NCI-H510A treated with DMSO at 0.1 percent for 48 hours (cell line): ENCODE measurements around the gene PBOV1.
A peak's percentile ranks its signal among the peaks of the same experiment; 100 is the strongest.

Experiments
- DNase-seq: peaks from one replicate; lab custom pipeline; 2025; lab: John Stamatoyannopoulos, UW

Gene PBOV1

DNA sequence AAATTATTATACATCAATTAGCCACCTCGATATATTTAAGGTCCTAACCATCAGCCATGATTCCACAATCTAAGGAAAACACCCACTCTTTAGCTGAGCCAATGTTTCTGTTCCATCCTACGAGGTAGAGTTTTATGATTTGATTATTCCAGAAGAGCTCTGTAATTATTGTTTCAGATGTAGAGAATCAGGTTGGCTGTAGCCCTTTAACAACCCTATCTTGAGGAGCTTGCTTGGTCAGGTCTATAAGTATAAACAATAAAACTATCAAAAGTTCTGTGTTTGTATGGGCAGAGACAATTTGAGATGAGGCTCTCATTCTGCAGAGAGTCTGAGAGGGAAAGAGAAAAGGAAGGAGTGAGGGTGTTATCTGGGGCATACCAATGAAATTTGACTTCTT, at the start of gene PBOV1:
PBOV1 (minus strand) TSS at position 43 of the 400 bp plus-strand sequence. CDS start 96 bp downstream, outside the sequence.
- DNase-seq, result no peak

DNA sequence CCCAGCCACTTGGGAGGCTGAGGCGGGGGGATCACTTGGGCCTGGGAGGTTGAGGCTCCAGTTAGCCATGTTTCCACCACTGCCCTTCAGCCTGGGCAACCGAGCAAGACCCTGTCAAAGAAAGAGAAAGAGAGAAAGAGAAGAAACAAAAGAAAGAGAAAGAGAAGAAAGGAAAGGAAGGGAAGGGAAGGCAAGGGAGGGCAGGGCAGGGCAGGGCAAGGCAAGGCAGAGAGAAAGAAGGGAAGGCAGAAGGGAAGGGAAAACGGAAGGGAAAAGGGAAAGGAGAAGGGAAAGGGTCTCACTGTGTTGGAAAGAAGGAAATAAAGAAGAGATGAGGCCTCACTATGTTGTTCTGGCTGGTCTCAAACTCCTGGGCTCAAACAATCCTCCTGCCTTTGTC, 47.8 kb upstream of the PBOV1 start:
- no peak for DNase-seq

DNA sequence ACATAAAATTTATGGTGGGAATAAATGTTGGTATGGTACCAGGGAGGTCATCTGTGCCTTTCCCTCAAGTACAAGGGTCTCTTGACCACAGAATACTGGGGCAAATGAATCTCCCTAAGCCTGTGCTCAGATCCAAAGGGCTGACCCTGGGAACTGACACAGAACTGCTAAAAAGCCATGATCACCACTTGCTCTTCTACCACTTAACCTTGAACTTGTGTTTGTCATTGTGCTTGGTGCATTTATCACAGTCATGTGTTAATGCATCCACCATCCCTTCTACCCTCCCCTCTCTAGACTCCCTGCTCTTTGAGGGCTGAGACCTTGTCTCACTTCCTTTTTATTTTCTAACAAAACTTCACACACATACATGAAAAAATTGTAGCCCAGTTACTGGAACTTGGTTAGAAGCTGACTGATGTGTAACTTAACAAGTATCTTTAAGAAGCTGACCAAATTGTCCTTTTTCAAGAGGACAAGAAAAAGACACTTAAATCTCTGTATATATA, 46.1 kb upstream of the PBOV1 start:
- no peak for DNase-seq

DNA sequence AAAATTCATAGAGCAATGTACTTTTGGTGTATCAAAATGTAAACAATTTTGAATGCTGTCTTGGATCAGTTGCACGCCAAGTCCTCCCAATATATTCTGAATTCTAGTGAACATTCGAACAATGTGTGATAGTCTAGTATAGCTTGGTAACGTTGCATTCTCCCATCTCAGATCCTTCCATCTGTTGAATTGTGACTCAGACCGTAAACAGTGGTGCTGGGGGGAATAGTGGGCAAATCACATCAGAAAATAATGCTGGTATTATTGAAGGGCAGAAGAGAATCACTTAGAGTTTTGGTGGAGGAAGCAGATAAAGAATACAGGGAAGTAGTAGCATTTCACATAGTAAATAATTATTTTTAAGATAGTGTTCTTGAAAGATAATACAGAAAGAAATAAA, 45.7 kb upstream of the PBOV1 start:
- DNase-seq, result no peak

DNA sequence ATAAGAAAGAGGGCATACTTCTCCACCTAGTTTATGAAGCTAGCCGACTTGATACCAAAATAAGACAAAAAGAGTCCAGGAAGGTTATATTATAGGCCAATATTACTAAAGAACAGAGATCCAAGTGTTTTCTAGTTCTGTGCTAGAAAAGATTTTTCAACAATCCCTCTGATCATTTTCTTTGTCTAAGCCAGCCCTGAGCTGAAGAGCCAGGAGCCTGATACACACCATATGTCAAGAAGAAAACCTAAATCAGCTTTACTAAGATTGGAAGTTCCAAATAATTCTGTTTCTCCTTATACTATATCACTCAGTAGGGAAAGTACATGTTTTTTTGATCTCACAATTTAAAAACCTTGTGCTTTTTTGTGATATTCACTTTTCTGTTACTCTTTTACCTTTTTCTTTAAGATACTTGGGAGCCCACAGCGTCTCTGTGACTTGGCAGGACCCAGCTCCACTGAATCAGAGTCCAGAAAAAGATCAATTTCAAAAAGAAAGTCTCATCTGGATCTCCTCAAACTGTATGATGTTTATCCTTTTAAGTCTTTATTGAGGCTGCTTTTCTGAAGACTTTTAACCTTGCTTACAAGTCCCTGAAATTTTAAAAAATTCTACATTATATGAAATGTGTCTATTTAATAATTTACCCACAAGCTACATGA, 43.0 kb upstream of the PBOV1 start:
- DNase-seq, result no peak

DNA sequence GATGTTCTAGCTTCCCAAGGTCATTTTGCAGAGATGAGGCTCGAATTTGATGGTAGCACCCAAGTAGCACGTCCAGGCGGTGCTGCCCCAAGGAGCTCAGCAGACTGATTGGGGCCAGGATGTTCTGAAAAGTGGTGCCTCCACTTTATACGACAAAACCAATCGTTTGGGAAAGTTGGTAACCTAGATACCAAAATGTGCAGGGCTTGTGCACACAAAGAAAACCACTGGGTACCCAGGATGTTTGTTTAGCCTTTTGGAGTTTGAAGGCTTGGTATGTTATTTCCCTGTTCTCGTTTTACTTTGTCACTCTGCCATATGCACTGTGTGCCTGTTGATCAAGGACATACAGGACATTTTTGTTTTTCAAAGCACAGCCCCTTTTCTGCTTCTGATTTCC, 40.7 kb upstream of the PBOV1 start:
- DNase-seq, result peak; percentile 25

DNA sequence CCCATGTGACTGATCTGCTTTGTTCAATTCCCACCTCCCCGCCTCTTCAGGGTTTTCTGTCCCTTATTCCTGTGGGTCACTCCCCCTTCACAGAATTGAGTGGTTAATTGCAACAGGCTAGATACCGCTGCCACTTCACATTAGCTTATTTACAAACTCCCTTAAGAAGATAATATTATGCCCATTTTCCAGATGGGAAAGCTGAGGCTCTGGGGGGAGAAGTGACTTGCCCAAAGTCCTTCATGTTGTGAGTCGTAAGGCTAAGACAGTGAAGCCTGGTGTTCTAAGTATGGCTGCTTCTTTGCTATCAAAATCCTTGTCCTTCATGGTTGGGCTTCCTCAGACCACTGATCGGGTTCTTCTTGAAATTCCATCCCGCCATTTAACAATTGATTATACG, 39.9 kb upstream of the PBOV1 start:
- DNase-seq, result no peak

DNA sequence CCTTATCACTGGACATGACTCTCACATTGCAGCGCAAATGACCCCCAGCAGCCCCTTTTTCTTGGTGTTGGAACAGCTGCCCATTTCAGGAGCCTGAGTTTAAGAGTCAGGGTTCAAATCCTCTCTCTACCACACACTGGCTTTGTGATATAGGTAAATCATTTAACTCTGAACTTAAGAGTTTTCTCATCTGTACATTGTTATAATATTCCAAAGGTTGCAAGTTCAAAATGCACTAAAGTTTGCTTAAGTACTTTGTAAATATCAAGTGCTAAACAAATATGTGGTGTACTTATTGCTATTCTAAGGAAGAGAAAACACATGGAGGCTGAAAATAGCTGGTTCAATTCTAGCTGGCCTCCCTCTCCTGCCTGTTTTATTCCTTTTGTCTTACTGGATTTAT, 39.3 kb upstream of the PBOV1 start:
- no peak for DNase-seq

DNA sequence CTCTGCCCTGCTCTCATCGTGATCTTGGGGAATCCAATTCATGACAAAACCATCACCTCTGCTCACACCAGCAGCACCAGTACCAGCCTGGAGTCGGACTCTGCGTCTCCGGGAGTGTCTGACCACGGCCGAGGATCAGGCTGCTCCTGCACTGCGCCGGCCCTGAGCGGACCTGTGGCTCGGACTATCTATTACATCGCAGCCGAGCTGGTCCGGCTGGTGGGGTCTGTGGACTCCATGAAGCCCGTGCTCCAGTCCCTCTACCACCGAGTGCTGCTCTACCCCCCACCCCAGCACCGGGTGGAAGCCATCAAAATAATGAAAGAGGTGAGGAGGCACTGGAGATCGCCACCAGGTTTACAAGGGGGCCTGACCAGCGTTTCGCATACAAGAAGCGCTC, 37.2 kb upstream of the PBOV1 start:
- no peak for DNase-seq

DNA sequence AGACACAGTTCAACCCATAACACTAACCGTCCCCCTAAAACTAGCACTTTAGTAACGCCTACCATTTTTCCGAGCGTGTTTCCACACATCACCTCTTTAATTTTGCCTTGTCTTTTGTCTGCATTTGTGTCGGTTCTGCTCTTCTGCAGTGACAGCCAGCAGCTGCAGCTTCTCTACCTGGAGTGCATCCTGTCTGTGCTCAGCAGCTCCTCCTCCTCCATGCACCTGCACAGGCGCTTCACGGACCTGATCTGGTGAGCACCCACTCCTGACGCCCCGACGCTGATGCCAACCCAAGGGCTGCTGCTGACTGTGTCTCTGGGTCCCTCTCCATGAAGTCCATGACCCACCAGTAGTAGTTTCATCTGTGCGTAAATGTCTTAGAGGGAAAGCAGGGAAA, 35.4 kb upstream of the PBOV1 start:
- DNase-seq, result peak; percentile 45

DNA sequence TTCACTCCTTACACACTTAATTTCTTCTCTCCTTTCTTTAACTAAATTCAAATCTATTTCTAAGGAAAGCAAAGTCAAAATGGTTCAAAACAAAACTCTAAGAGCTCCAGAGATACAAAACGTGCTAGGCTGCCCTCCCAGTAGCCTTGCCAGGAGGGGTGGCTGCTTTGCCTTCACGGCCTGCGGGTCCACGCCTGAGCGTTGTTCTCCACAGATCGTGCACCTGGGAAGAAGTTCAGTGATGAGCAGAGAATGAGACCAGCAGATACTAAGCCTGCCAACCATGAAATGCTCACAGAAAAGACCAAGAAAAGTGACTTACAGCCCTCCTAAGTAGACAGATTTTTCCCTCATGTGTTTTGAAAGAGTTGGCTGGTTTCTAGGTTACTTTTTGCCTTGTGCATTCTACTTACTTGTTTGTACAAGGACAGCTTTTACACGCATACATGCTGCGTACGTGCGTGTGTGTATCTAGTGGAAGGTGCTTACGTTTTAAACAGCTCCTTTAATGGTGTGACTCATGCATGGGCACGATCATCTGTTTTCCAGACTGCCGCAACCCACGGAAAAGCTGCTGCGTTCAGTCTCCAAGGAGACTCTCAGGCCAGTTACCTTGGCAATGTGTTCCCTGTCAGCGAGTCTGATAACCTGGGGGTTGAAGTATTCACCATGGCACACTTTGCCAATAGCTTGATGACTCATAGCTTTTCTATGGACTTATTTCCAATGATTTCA, 32.4 kb upstream of the PBOV1 start:
- DNase-seq, result no peak

DNA sequence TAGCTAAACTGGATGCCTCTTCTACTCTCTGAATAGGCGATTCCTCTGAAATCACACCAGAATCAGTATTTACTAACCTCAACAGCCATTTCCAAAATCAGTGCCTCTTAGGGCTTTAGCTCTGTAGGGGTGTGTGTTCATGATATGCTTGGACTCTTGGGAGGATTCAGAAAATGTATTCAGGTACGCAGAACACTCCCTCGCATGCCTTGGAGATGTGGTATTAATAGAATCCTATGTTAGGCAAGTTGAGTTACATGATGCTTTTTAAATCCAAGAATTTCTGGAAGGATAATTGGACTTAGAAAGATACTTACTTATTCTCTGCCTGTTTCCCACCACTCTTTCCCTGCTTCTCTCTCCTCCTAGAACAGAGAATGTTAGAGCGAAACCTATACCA, 31.8 kb upstream of the PBOV1 start:
- DNase-seq, result no peak

DNA sequence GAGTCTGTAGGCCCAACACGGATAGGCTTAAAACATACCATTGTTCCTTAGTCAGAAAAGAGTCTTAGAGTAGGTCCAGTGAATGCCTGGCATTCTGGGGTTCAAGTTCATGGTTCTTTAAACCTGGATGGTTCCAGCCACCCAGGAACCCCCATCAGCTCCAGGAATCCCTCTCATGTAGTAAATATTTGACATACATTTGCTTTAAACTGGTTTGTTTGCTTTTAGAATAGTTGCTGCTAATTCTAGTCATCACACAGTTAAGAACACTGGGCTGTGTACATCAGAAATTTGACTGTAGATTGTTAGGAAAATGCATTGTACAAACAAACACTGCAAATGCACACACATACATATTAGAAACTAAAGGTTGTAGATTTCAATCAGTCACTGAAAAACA, 30.6 kb upstream of the PBOV1 start:
- DNase-seq, result no peak

DNA sequence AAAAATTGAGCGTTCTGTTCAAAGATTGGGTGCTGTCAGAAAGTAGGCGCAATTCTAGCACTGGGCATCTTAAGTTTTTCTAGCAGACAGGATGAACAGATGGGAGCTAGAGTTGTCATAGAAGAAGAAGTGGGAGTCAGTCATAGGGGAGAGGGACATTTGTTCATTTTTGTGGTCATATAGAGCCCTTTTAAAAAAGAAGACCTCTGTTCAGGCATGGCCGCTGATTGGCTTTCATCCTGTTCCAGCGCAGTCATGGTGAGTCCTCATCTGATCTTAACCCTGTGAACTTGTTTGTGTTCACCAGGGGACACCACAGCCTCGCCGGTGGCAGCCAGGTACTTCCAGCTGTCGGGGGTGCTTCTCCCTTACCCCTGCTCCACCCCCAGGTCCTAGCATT, 29.7 kb upstream of the PBOV1 start:
- DNase-seq, result no peak

DNA sequence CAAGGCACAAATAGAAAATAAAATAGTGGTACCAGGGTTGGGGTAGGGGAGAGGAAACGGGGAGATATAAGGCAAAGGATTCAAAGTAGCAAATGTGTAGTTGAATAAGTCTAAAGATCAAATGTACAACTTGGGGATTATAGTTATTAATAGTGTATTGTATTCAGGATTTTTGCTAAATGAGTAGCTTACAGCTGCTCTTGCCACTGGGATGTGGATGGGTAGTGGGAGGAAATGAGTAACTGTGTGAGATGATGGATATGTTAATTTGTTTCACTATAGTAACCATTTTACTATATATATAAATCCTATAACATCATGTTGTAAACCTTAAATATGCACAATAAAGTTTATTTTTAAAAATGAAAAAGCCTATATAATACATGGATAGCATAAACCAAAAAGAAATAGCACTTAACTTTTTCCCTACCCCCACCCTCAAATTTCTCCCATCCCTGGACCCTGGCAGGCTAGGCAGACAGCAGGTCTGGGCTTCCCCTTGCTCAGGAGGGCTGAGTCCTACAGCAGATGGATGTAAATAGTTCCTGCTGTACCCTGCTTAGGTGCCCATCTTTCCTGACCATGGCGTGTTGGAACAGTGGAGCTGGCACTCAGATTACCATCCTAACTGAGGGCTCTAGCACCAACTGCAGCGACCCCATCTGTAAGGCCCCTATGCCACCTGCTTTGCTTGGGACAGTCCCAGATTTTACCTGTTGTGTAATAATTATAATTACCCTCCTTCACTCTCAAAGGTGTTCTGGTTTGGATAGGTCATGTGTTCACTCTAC, 28.6 kb upstream of the PBOV1 start:
- DNase-seq, result no peak

DNA sequence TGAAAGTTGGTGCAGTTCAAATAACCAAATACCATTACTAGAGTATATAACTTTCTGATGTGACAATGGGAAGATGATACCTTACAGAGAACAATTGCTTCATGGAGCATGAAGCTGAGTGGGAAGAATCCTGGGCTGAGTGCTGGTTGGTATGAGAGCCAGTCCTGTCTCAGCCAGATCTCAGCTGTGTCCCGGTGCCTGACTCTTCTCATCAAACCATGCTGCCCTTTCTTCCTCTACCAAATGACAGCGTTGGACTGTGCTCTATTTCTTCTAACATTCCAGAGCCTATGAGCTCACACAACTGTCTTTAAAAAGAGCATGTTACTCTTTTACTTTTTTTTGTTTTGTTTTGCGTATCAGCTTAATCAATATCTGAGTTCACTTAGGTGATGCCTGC, 27.5 kb upstream of the PBOV1 start:
- DNase-seq, result no peak

DNA sequence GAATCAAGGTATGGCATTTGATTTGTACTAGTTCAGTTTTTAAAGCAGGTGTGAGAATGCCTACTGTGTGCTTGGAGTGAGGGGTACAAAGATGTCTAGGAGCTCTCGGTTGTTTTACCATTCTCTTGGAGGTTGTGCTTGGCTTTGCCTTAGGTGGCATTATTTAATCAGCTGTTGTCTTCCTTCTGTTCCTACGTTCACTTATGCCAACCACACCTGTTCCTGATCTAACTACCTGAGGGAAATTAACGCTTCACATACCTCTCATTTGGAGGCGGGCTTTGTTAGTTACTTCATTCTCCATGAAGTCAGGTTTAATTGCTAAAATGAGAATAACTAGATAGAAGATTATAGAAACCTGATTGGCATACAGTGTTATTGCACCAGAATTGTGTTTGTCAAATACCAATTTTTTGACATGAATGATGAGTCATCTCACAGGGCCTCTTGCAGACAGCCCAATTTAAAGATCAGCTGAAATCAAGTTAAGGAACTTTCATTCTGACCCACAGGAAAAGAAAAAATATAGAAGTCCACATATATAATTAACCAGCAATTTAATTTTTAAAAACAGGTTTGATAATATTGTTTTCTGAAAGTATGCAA, 24.8 kb upstream of the PBOV1 start:
- peak; percentile 26 for DNase-seq

DNA sequence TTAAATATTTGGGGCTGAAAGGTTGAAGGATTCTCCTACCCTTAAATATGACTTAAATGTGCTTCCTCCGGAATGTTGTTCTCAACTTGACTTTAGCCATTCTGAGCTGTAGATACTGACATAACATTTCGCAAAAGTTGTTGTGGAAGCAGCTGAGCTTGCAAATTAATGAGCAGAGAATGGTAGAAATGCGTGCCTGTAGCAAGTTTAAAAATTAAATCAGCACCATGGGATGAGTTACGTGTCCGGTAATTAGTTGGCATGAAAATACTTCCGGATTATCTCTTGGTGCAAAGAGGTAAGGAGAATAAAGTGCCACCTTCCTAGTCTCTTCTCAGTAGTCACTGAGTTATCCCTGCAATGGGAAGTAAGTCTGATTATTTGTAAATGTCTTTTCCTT, 23.6 kb upstream of the PBOV1 start:
- no peak for DNase-seq

DNA sequence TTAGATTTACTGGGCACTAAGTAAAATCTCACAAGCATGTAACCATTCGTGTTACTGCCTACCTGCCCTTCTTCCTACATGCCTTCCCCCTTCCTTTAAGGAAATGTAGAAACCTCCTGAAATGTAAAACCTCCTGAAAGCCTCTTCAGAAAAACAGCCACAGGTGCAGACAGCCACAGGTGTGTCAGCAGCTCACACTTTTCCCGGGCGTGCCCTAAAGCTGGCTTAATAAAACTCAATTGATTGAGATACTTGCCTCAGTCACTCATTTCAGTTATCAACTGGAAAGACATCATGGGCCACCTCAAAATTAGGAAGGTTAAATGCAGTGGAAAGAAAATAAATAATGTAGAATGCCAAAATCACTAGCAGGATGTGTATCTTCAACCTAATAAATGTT, 23.1 kb upstream of the PBOV1 start:
- DNase-seq, result no peak

DNA sequence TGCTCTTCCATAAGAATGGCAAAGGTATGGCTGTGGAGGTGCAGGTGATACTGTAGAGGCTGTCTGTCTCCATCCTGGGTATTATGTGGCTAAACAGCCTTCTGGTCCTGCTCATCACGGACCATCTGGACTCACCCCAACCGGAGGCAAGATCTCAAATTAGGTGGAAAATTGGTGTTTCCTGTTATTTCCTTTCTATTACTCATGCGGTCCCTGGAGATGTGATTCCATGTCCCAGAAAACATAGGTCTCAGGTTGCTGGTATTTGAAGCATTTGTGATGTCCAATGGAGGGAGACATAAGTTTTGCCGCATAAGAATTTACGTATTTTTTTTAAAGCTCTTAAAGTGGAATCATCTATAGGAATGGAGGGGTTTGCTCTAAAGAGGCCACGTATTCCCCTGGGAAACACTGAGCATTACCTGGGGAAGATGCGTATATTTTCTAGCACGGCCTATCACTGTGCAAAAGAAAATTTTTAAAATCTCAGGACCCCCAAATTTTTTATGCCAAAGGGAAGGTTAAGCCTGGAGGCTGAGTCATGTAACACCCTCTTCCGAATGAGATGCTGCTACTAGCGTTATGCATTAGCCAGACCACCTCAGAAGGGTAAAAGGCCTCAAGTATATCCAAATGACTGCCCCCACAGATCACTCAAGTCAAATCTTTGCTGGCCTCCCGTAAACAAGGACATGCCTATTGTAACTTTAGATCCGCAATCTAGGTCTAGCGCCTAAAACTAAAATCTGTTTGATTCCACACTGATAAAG, 22.4 kb upstream of the PBOV1 start:
- no peak for DNase-seq

DNA sequence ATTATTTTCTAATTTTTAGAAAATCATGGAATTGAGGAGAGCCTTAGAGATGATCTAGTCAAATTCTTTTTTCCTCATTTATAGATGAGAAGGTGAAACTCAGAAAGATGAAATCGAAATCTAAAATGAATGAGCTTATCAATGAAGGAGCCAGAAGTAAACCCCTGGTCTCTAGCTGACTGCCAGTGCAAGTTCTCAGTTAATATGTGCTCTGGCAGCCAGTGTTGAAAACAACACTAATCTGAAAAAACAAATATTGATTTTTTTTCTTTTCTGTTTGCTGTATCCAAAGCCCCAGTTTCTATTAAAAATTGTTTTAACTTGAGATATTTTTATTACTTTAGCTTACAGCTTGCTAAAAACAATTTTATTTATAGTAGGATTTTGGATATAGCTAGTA, 21.5 kb upstream of the PBOV1 start:
- no peak for DNase-seq

DNA sequence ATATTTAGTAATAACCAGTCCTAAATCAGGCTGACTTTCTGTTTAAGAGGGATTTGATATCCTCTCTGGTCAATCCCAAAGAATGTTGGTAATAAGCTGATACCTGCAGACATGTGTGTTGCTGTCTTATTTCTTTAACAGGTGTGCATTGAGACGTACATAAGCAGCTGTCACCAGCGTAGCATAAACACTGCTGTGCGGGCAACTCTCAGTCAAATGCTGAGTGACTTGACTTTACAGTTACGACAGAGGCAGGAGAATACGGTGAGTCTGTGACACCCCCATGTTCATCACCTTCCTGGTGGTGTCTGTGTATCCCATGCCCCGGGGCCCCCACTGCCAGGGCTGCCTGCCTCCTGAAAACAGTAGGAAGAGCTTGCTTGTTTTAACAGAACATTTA, 20.1 kb upstream of the PBOV1 start:
- DNase-seq, result peak; percentile 16
